CD14-positive monocyte (primary cell): ENCODE results near the gene CDT1. TPM values are rescaled to one million over a fixed set of nuclear protein-coding genes. Genes with fewer than 3 reads are reported as not detected.

Experiments used
- DNase-seq, 3 donors: peaks; one replicate each; pipeline ENCODE4 v3.0.0-alpha.2; 2011 to 2022
- H2AFZ ChIP-seq: 2 replicates; pipeline ENCODE4 v1.6.0; 2012; ENCODE audit warnings: mild to moderate bottlenecking, low read depth, low read length, inconsistent platforms; ENCODE audit not compliant: insufficient read depth, poor library complexity, severe bottlenecking
- H3K27ac ChIP-seq, 2 donors: 1 replicate in 1 of 2; 2 replicates in 1 of 2; pipeline ENCODE4 v1.5.1; 2012 to 2013; ENCODE audit warnings: low read length in 2 of 2, control low read depth in 1 of 2, inconsistent platforms in 1 of 2, low read depth in 1 of 2, mild to moderate bottlenecking in 1 of 2
- H3K27me3 ChIP-seq, 2 donors: one replicate each; pipeline versions ENCODE4 v1.6.0 to v1.6.1; 2011 to 2013; ENCODE audit warnings: low read length in 2 of 2; ENCODE audit not compliant: control insufficient read depth in 2 of 2, insufficient read depth in 2 of 2
- H3K36me3 ChIP-seq, 2 donors: replicated peaks in 1 of 2; 1 replicate in 1 of 2; 2 replicates in 1 of 2; pipeline versions ENCODE4 v1.5.1 to v1.6.1; 2012 to 2013; ENCODE audit warnings: low read length in 2 of 2, control low read depth in 1 of 2, inconsistent platforms in 1 of 2, mild to moderate bottlenecking in 1 of 2; ENCODE audit not compliant: insufficient read depth in 2 of 2, control insufficient read depth in 1 of 2
- H3K4me1 ChIP-seq, 2 donors: 1 replicate in 1 of 2; 2 replicates in 1 of 2; pipeline versions ENCODE4 v1.5.1 to v1.6.1; 2012 to 2013; ENCODE audit warnings: low read length in 2 of 2, control low read depth in 1 of 2, inconsistent platforms in 1 of 2, mild to moderate bottlenecking in 1 of 2, moderate library complexity in 1 of 2; ENCODE audit not compliant: insufficient read depth in 2 of 2, control insufficient read depth in 1 of 2
- H3K4me2 ChIP-seq: replicated peaks from 2 replicates; pipeline ENCODE3; 2012; ENCODE audit warnings: low read length, moderate library complexity, mild to moderate bottlenecking; ENCODE audit not compliant: poor library complexity, severe bottlenecking; ENCODE audit errors: extremely low read depth
- H3K4me3 ChIP-seq, 3 experiments: fragments of 200-600 bp in 1 of 3; sonication (generic) in 1 of 3; replicated peaks in 1 of 3; 1 replicate in 2 of 3; 2 replicates in 1 of 3; pipeline ENCODE4 v1.5.1; 2011 to 2013; ENCODE audit warnings: low read length in 3 of 3, mild to moderate bottlenecking in 3 of 3, control low read depth in 2 of 3, low read depth in 2 of 3, inconsistent platforms in 1 of 3, moderate library complexity in 1 of 3
- H3K79me2 ChIP-seq: 2 replicates; pipeline ENCODE4 v1.6.0; 2012; ENCODE audit warnings: mild to moderate bottlenecking, control low read depth, inconsistent platforms, low read length, moderate library complexity; ENCODE audit not compliant: insufficient read depth
- H3K9ac ChIP-seq: 2 replicates; pipeline ENCODE4 v1.6.0; 2017; ENCODE audit warnings: low read length, mild to moderate bottlenecking; ENCODE audit not compliant: insufficient read depth, poor library complexity, severe bottlenecking
- H3K9me3 ChIP-seq, 2 donors: replicated peaks in 1 of 2; 1 replicate in 1 of 2; 2 replicates in 1 of 2; pipeline versions ENCODE4 v1.5.1 to v1.6.1; 2012 to 2013; ENCODE audit warnings: low read length in 2 of 2, control low read depth in 1 of 2; ENCODE audit not compliant: control insufficient read depth in 1 of 2, insufficient read depth in 1 of 2
- H4K20me1 ChIP-seq: 2 replicates; pipeline ENCODE4 v1.6.0; 2012; ENCODE audit warnings: mild to moderate bottlenecking, low read length, control low read depth, moderate library complexity; ENCODE audit not compliant: insufficient read depth
- H3K27ac Mint-ChIP-seq, 7 donors: one replicate each; pipeline ENCODE4 v1.8.0; 2020; ENCODE audit warnings: mild to moderate bottlenecking in 7 of 7, mixed read lengths in 7 of 7, moderate library complexity in 6 of 7, inconsistent platforms in 2 of 7
- H3K27me3 Mint-ChIP-seq, 3 donors: one replicate each; pipeline ENCODE4 v1.8.0; 2021 to 2022; ENCODE audit warnings: low read depth in 3 of 3, mild to moderate bottlenecking in 3 of 3, mixed read lengths in 3 of 3, moderate library complexity in 3 of 3, inconsistent platforms in 1 of 3
- H3K36me3 Mint-ChIP-seq, 2 donors: one replicate each; pipeline ENCODE4 v1.8.0; 2020; ENCODE audit warnings: mixed read lengths in 2 of 2, inconsistent platforms in 1 of 2, mild to moderate bottlenecking in 1 of 2
- H3K4me1 Mint-ChIP-seq: one replicate; pipeline ENCODE4 v1.8.0; 2020; ENCODE audit warnings: mild to moderate bottlenecking, mixed read lengths
- H3K4me3 Mint-ChIP-seq, 2 donors: one replicate each; pipeline ENCODE4 v1.8.0; 2020; ENCODE audit warnings: mild to moderate bottlenecking in 2 of 2, mixed read lengths in 2 of 2, moderate library complexity in 1 of 2
- H3K9me3 Mint-ChIP-seq, 7 donors: one replicate each; pipeline ENCODE4 v1.8.0; 2020 to 2022; ENCODE audit warnings: mixed read lengths in 7 of 7, mild to moderate bottlenecking in 6 of 7, moderate library complexity in 6 of 7, inconsistent platforms in 2 of 7
- CTCF ChIP-seq: fragments of 200-600 bp; IDR thresholded peaks from one replicate; pipeline ENCODE4 v1.8.0; 2022; ENCODE audit warnings: antibody characterized with exemption, mild to moderate bottlenecking
- WGBS: methylation state at CpG from one replicate; pipeline ENCODE4 v1.1.5; 2013; ENCODE audit warnings: missing lambda C conversion rate; ENCODE audit not compliant: insufficient coverage; 5-methylcytosine and 5-hydroxymethylcytosine counted together
- intact Hi-C, 2 donors: fragments of 100-400 bp; cut with micrococcal nuclease; formaldehyde crosslinking; loops; one replicate each; pipeline versions ENCODE4 v1.15.0 to v1.15.1; 2023
- polyA plus RNA-seq, 3 donors: library from polyadenylated mRNA; depleted of rRNA in 1 of 3; unstranded in 2 of 3; stranded (reverse) in 1 of 3; fragments of 300-500 nt in 2 of 3; fragments of >200 nt in 1 of 3; fragmentation: Illumina TruSeq in 2 of 3; gene quantifications; 1 replicate in 2 of 3; 2 replicates in 1 of 3; pipeline ENCODE4 v1.2.3, GENCODE V29; 2012 to 2021

The CDT1 gene
- polyA plus RNA-seq, 3 donors = 0.07 to 0.24 (median 0.16) TPM

GRCh38 chr16:88826070-88826840 is 22.7 kb downstream of the CDT1 start:
- Mint-ChIP-seq H3K27me3 (no peaks in the 10 kb centered on the region), H3K36me3 (peaks cover 35 to 65% of the 10 kb centered on the region in 2 donors), H3K4me3 (no peak overlapping the region), H3K27ac (peak overlapping the region in 1 of 7 donors; percentile 66), H3K9me3 (no peaks in the 10 kb centered on the region), H3K4me1 (no peaks in the 10 kb centered on the region)
- Histone ChIP-seq H4K20me1 (peaks cover 19% of the 10 kb centered on the region), H3K27ac (no peak overlapping the region), H3K79me2 (no peaks in the 10 kb centered on the region), H3K9ac (no peak overlapping the region), H3K4me3 (no peak overlapping the region), H2AFZ (no peak overlapping the region), H3K27me3 (no peaks in the 10 kb centered on the region), H3K36me3 (peaks cover 59 to 69% of the 10 kb centered on the region in 2 donors), H3K9me3 (no peaks in the 10 kb centered on the region), H3K4me2 (no peak overlapping the region), H3K4me1 (no peaks in the 10 kb centered on the region)
- WGBS = 98% methylated on average over 22 of the region's 26 CpGs
- intact Hi-C loops = no loop called here
- DNase-seq = no peak
- no peak for TF ChIP-seq CTCF

GRCh38 chr16:88827727-88828126 is 24.1 kb downstream of the CDT1 start:
- Mint-ChIP-seq H3K36me3 (peaks cover 28 to 54% of the 10 kb centered on the region in 2 donors), H3K9me3 (no peaks in the 10 kb centered on the region), H3K27me3 (no peaks in the 10 kb centered on the region), H3K27ac (peak overlapping the region in 1 of 7 donors; percentile 31), H3K4me3 (no peak overlapping the region), H3K4me1 (no peaks in the 10 kb centered on the region)
- DNase-seq = no peak
- Histone ChIP-seq H3K4me3 (no peak overlapping the region), H3K79me2 (no peaks in the 10 kb centered on the region), H3K27me3 (no peaks in the 10 kb centered on the region), H3K9ac (no peak overlapping the region), H3K4me1 (no peaks in the 10 kb centered on the region), H4K20me1 (peaks cover 19% of the 10 kb centered on the region), H2AFZ (no peak overlapping the region), H3K9me3 (no peaks in the 10 kb centered on the region), H3K4me2 (no peak overlapping the region), H3K27ac (no peak overlapping the region), H3K36me3 (peaks cover 45 to 54% of the 10 kb centered on the region in 2 donors)
- no peak for TF ChIP-seq CTCF
- intact Hi-C loops = no loop called here
- 97% methylated on average over 13 of the region's 21 CpGs for WGBS
